GM21529 (cell line): ENCODE measurements around the gene RGPD8.

Experiments used
- ATAC-seq: cut with Tn5 transposase; IDR thresholded peaks from one replicate; pipeline ENCODE4 v1.9.1; 2021; ENCODE audit not compliant: unreplicated experiment

The RGPD8 gene

DNA sequence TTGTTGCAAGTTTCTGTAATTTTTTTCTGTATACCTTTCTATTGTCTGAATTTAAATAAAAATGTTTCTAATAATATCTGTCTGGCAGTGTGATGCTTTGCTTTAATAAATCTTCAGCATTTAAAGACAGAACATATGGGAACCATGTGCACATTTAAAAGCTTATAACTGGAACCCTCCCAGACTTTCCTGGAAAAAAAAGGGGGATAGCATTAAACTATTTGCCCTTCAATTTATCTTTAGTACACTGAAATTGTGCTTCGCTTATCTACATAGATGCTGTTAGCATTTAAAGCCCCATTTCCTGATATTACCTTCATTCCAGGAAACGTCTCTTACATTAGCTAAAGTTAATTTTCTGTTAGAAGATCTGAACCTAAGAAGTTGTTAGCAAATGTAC is 93.5 kb downstream of the RGPD8 start:
- ATAC-seq = no peak

DNA sequence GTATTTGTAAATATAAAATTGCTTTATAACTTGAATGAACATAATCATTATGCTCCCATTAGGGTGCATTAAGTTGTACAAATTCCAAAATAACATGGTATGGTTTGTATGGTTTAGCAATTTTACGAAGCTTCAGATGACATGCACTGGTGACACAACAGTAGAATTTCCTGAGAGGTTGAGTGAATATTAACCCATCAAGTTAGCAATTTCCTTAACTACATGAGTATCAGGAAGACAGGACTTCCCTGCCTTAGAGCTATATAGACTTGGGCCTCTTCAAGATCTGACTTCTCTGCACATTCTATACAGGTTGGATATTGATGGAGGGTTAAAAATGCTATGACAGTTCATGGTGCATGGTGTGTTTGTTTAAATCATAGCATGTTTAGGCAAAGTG is 97.8 kb downstream of the RGPD8 start:
- ATAC-seq = no peak

DNA sequence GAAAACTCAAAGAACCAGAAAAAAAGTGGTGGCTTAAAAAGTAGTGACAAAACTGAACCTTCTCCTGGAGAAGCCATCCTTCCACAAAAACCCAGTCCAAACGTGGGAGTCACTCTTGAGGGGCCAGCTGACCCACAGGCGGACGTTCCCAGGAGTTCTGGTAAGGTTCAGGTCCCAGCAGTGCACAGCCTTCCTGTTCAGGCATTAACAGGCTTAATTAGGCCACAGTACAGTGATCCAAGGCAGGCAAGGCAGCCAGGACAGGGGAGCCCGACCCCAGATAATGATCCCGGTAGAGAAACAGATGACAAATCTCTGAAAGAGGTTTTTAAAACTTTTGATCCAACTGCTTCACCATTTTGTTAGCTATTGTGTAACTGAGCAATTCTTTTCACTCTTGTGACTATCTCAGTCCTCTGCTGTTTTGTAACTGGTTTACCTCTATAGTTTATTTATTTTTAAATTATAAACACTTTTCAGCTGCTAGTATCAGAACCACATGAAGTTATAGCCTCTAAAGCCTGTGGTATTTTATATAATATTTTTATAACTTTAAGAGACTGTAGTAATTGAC is 101.2 kb downstream of the RGPD8 start:
- no peak for ATAC-seq

DNA sequence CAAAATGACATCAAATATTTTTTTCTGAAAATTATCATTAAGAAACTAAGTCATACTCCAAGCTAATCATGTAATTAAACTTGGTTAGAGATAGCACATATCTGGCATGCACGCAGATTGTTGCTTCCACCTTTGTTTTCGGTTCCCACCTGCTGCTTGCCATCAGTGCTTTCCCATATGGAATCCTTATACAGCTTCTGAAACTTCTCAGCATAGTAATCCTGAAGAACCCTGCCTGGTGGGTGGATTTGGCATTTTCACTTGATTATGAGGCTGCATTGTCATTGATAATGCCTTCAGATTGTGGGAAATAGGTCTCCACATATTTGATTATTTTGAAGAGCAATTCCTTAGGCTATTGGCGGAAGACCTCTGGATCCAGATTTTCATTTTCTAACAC is 110.5 kb downstream of the RGPD8 start:
- no peak for ATAC-seq

DNA sequence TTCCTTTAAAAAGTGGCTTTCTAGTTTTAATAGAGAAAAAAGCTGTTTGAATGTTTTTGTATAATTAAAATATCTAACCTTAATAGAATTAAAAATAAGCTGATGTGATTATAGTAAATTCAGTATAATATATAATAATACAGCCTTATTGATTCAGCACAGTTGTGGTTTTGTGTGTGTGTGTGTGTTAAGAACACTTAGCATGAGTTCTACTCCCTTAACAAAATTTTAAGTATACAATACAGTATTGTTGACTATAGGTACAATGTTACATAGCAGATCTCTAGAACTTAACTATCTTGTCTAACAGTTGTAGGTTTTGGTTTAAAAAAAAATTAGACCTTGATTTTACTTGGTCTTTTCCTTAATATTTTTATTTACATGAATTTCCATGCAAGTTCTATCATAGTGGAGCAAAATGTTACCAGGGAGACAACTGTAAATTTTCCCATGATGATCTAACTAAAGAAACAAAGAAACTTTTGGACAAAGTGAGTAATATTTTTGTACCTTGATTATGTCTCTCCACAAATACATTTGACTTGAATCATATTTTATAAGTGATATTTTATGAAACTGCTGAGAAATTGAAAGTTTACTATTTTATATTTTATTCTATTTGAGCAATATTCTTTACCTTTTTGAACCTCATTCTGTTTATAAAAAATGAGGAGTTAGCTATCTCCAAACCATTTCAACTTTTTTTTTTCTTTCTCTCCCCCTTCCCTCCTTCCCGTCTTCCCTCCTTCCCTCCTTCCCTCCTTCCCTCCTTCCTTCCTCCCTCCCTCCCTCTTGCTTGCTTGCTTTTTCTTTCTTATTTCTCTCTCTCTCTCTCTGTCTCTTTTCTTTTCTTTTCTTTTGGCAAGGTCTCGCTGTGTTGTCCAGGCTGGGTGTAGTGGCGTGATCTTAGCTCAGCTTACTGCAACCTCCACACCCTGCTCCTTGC is 111.8 kb downstream of the RGPD8 start:
- ATAC-seq = no peak
